Measurements from ENCODE around the gene CHRNA9. TPM values are rescaled to one million over a fixed set of nuclear protein-coding genes. Genes with fewer than 3 reads are reported as not detected.
"Not testable (repeated sequence)": the region's sequence is repeated elsewhere in the genome, so short reads cannot be mapped to it uniquely, and the experiment has no call there.

The CHRNA9 gene
- total and polyA plus RNA-seq, 7 experiments from 2014 or later = 0.30 to 1.1 (median 0.39) TPM; not detected in 3

- Histone ChIP-seq H3K4me1 (ENCODE audit: control insufficient read depth in 2 of 2, insufficient read depth in 2 of 2, low read length in 2 of 2) (no peaks in the 10 kb centered on the region), H3K36me3 (ENCODE audit: control insufficient read depth in 2 of 3, insufficient read depth in 3 of 3, low read length in 3 of 3) (no peaks in the 10 kb centered on the region), H3K9me3 (ENCODE audit: control insufficient read depth in 2 of 3, low read length in 3 of 3) (no peaks in the 10 kb centered on the region), H3K27ac (ENCODE audit: low read depth, low read length) (no peak overlapping the region), H3K27me3 (ENCODE audit: control insufficient read depth in 2 of 2, insufficient read depth in 2 of 2, low read length in 2 of 2) (no peaks in the 10 kb centered on the region), H3K4me3 (ENCODE audit: low read length) (no peak overlapping the region)
- POLR2A ChIA-PET = interaction anchor here (1.1 kb wide), 1 partner anchor 13 kb away, joined by 4 read pairs; no protein-coding TSS in a partner anchor
- H3K36me3 Mint-ChIP-seq = no peaks in the 10 kb centered on the region
- H3K9me3 Mint-ChIP-seq = peaks cover 0 to 2% (median 0%) of the 10 kb centered on the region in 11 donors
- peaks cover 0 to 8% (median 0%) of the 10 kb centered on the region in 5 donors for H3K27me3 Mint-ChIP-seq
- ATAC-seq (no peak), DNase-seq (no peak)
- H3K27ac Mint-ChIP-seq = no peak overlapping the region
- H3K4me3 Mint-ChIP-seq = no peak overlapping the region
- H3K4me1 Mint-ChIP-seq = peaks cover 0 to 7% (median 0%) of the 10 kb centered on the region in 7 donors
- CTCF ChIA-PET = no interaction called here
- intact Hi-C loops (cut with micrococcal nuclease) = no loop called here
Measured at GRCh38 chr4:40378619-40379018, 43.5 kb downstream of the CHRNA9 start.

- Mint-ChIP-seq H3K27me3 (peaks cover 0 to 8% (median 0%) of the 10 kb centered on the region in 5 donors), H3K4me3 (no peak overlapping the region), H3K27ac (no peak overlapping the region), H3K4me1 (peaks cover 0 to 7% (median 0%) of the 10 kb centered on the region in 7 donors), H3K36me3 (no peaks in the 10 kb centered on the region), H3K9me3 (peaks cover 0 to 2% (median 0%) of the 10 kb centered on the region in 11 donors)
- ATAC-seq (no peak), DNase-seq (no peak)
- H3K4me3 ChIP-seq (ENCODE audit: low read length) = no peak overlapping the region
- intact Hi-C loops (cut with micrococcal nuclease) = no loop called here
- POLR2A ChIA-PET = interaction anchor here (1.1 kb wide), 1 partner anchor 13 kb away, joined by 4 read pairs; no protein-coding TSS in a partner anchor
- no peak overlapping the region for H3K27ac ChIP-seq (ENCODE audit: low read depth, low read length)
- no peaks in the 10 kb centered on the region for H3K9me3 ChIP-seq (ENCODE audit: control insufficient read depth in 2 of 3, low read length in 3 of 3)
- H3K4me1 ChIP-seq (ENCODE audit: control insufficient read depth in 2 of 2, insufficient read depth in 2 of 2, low read length in 2 of 2) = no peaks in the 10 kb centered on the region
- no peaks in the 10 kb centered on the region for H3K27me3 ChIP-seq (ENCODE audit: control insufficient read depth in 2 of 2, insufficient read depth in 2 of 2, low read length in 2 of 2)
- no peaks in the 10 kb centered on the region for H3K36me3 ChIP-seq (ENCODE audit: control insufficient read depth in 2 of 3, insufficient read depth in 3 of 3, low read length in 3 of 3)
- CTCF ChIA-PET = no interaction called here
Measured at GRCh38 chr4:40379248-40379647, 44.1 kb downstream of the CHRNA9 start.

GRCh38 chr4:40380647-40381046, 45.5 kb downstream of the CHRNA9 start:
- H3K9me3 ChIP-seq (ENCODE audit: control insufficient read depth in 2 of 3, low read length in 3 of 3) = no peaks in the 10 kb centered on the region
- H3K4me3 ChIP-seq (ENCODE audit: low read length) = no peak overlapping the region
- DNase-seq (no peak), ATAC-seq (no peak)
- peaks cover 0 to 11% (median 0%) of the 10 kb centered on the region in 5 donors for H3K27me3 Mint-ChIP-seq
- CTCF ChIA-PET = no interaction called here
- H3K4me1 ChIP-seq (ENCODE audit: control insufficient read depth in 2 of 2, insufficient read depth in 2 of 2, low read length in 2 of 2) = no peaks in the 10 kb centered on the region
- peaks cover 0 to 8% (median 0%) of the 10 kb centered on the region in 7 donors for H3K4me1 Mint-ChIP-seq
- POLR2A ChIA-PET = no interaction called here
- H3K9me3 Mint-ChIP-seq = peaks cover 0 to 2% (median 0%) of the 10 kb centered on the region in 11 donors
- H3K36me3 Mint-ChIP-seq = no peaks in the 10 kb centered on the region
- H3K27ac Mint-ChIP-seq = no peak overlapping the region
- intact Hi-C loops (cut with micrococcal nuclease) = no loop called here
- no peaks in the 10 kb centered on the region for H3K36me3 ChIP-seq (ENCODE audit: control insufficient read depth in 2 of 3, insufficient read depth in 3 of 3, low read length in 3 of 3)
- no peak overlapping the region for H3K27ac ChIP-seq (ENCODE audit: low read depth, low read length)
- H3K27me3 ChIP-seq (ENCODE audit: control insufficient read depth in 2 of 2, insufficient read depth in 2 of 2, low read length in 2 of 2) = no peaks in the 10 kb centered on the region
- no peak overlapping the region for H3K4me3 Mint-ChIP-seq

GRCh38 chr4:40388239-40388638, 53.1 kb downstream of the CHRNA9 start:
- intact Hi-C loops (cut with micrococcal nuclease) = no loop called here
- peaks cover 0 to 7% (median 3%) of the 10 kb centered on the region in 7 donors for H3K4me1 Mint-ChIP-seq
- Histone ChIP-seq H3K36me3 (ENCODE audit: control insufficient read depth in 2 of 3, insufficient read depth in 3 of 3, low read length in 3 of 3) (no peaks in the 10 kb centered on the region), H3K4me3 (ENCODE audit: low read length) (no peak overlapping the region), H3K27ac (ENCODE audit: low read depth, low read length) (no peak overlapping the region), H3K4me1 (ENCODE audit: control insufficient read depth in 2 of 2, insufficient read depth in 2 of 2, low read length in 2 of 2) (no peaks in the 10 kb centered on the region), H3K9me3 (ENCODE audit: control insufficient read depth in 2 of 3, low read length in 3 of 3) (no peaks in the 10 kb centered on the region), H3K27me3 (ENCODE audit: control insufficient read depth in 2 of 2, insufficient read depth in 2 of 2, low read length in 2 of 2) (no peaks in the 10 kb centered on the region)
- no peaks in the 10 kb centered on the region for H3K9me3 Mint-ChIP-seq
- DNase-seq = no peak
- no peak overlapping the region for H3K27ac Mint-ChIP-seq
- H3K4me3 Mint-ChIP-seq = no peak overlapping the region
- POLR2A ChIA-PET = no interaction called here
- no peak for ATAC-seq
- CTCF ChIA-PET = no interaction called here
- H3K36me3 Mint-ChIP-seq = no peaks in the 10 kb centered on the region
- peaks cover 0 to 11% (median 0%) of the 10 kb centered on the region in 5 donors for H3K27me3 Mint-ChIP-seq

GRCh38 chr4:40389986-40390385, 54.9 kb downstream of the CHRNA9 start:
- Mint-ChIP-seq H3K4me1 (peaks cover 0 to 6% (median 3%) of the 10 kb centered on the region in 7 donors), H3K27ac (no peak overlapping the region), H3K27me3 (peaks cover 0 to 10% (median 0%) of the 10 kb centered on the region in 5 donors), H3K36me3 (no peaks in the 10 kb centered on the region), H3K4me3 (no peak overlapping the region), H3K9me3 (no peaks in the 10 kb centered on the region)
- intact Hi-C loops (cut with micrococcal nuclease) = no loop called here
- DNase-seq = no peak
- Histone ChIP-seq H3K27ac (ENCODE audit: low read depth, low read length) (no peak overlapping the region), H3K27me3 (ENCODE audit: control insufficient read depth in 2 of 2, insufficient read depth in 2 of 2, low read length in 2 of 2) (no peaks in the 10 kb centered on the region), H3K4me3 (ENCODE audit: low read length) (no peak overlapping the region), H3K4me1 (ENCODE audit: control insufficient read depth in 2 of 2, insufficient read depth in 2 of 2, low read length in 2 of 2) (no peaks in the 10 kb centered on the region), H3K36me3 (ENCODE audit: control insufficient read depth in 2 of 3, insufficient read depth in 3 of 3, low read length in 3 of 3) (no peaks in the 10 kb centered on the region), H3K9me3 (ENCODE audit: control insufficient read depth in 2 of 3, low read length in 3 of 3) (no peaks in the 10 kb centered on the region)
- ATAC-seq = no peak
- ChIA-PET POLR2A (no interaction called here), CTCF (interaction anchor here (0.6 to 0.9 kb wide), 2 partner anchors 69 to 73 kb away, joined by 3 read pairs; no protein-coding TSS in a partner anchor)

- H3K4me3 ChIP-seq (ENCODE audit: low read length); H3K9me3 Mint-ChIP-seq; H3K4me1 ChIP-seq (ENCODE audit: control insufficient read depth in 2 of 2, insufficient read depth in 2 of 2, low read length in 2 of 2); H3K9me3 ChIP-seq (ENCODE audit: control insufficient read depth in 2 of 3, low read length in 3 of 3); H3K4me3 Mint-ChIP-seq; H3K27ac ChIP-seq (ENCODE audit: low read depth, low read length); ATAC-seq; intact Hi-C loops (cut with micrococcal nuclease); H3K27ac Mint-ChIP-seq; H3K36me3 Mint-ChIP-seq; DNase-seq; H3K4me1 Mint-ChIP-seq; H3K27me3 Mint-ChIP-seq; H3K27me3 ChIP-seq (ENCODE audit: control insufficient read depth in 2 of 2, insufficient read depth in 2 of 2, low read length in 2 of 2); H3K36me3 ChIP-seq (ENCODE audit: control insufficient read depth in 2 of 3, insufficient read depth in 3 of 3, low read length in 3 of 3): not testable (repeated sequence)
- ChIA-PET POLR2A (interaction anchor here (1.3 kb wide), 1 partner anchor 14 kb away, joined by 4 read pairs; no protein-coding TSS in a partner anchor), CTCF (interaction anchor here (1.2 kb wide), 1 partner anchor 7 kb away, joined by 3 read pairs; no protein-coding TSS in a partner anchor)
Measured at GRCh38 chr4:40392241-40392640, 57.1 kb downstream of the CHRNA9 start.

- Mint-ChIP-seq H3K4me3 (no peak overlapping the region), H3K4me1 (no peaks in the 10 kb centered on the region), H3K9me3 (peaks cover 0 to 2% (median 0%) of the 10 kb centered on the region in 11 donors), H3K27me3 (peaks cover 0 to 4% (median 0%) of the 10 kb centered on the region in 5 donors), H3K27ac (no peak overlapping the region), H3K36me3 (no peaks in the 10 kb centered on the region)
- POLR2A ChIA-PET = no interaction called here
- Histone ChIP-seq H3K36me3 (ENCODE audit: control insufficient read depth in 2 of 3, insufficient read depth in 3 of 3, low read length in 3 of 3) (no peaks in the 10 kb centered on the region), H3K4me1 (ENCODE audit: control insufficient read depth in 2 of 2, insufficient read depth in 2 of 2, low read length in 2 of 2) (no peaks in the 10 kb centered on the region), H3K27me3 (ENCODE audit: control insufficient read depth in 2 of 2, insufficient read depth in 2 of 2, low read length in 2 of 2) (no peaks in the 10 kb centered on the region), H3K4me3 (ENCODE audit: low read length) (no peak overlapping the region), H3K27ac (ENCODE audit: low read depth, low read length) (no peak overlapping the region), H3K9me3 (ENCODE audit: control insufficient read depth in 2 of 3, low read length in 3 of 3) (no peaks in the 10 kb centered on the region)
- intact Hi-C loops (cut with micrococcal nuclease) = no loop called here
- no peak for ATAC-seq
- no peak for DNase-seq
- CTCF ChIA-PET = interaction anchor here (0.6 kb wide), 1 partner anchor 332 kb away, joined by 3 read pairs; no protein-coding TSS in a partner anchor
Measured at GRCh38 chr4:40394236-40394635, 59.1 kb downstream of the CHRNA9 start.
